HPDE6-E6E7 (cell line): ENCODE measurements around the gene PTPRQ.
A peak's percentile ranks its signal among the peaks of the same experiment; 100 is the strongest.

Experiments
- DNase-seq: peaks from one replicate; pipeline ENCODE4 v3.0.0; 2011; ENCODE audit warnings: missing footprints; ENCODE audit errors: extremely low spot score

PTPRQ gene

GRCh38 chr12:80701388-80701787 is 257.4 kb downstream of the PTPRQ start:
- no peak for DNase-seq

DNA sequence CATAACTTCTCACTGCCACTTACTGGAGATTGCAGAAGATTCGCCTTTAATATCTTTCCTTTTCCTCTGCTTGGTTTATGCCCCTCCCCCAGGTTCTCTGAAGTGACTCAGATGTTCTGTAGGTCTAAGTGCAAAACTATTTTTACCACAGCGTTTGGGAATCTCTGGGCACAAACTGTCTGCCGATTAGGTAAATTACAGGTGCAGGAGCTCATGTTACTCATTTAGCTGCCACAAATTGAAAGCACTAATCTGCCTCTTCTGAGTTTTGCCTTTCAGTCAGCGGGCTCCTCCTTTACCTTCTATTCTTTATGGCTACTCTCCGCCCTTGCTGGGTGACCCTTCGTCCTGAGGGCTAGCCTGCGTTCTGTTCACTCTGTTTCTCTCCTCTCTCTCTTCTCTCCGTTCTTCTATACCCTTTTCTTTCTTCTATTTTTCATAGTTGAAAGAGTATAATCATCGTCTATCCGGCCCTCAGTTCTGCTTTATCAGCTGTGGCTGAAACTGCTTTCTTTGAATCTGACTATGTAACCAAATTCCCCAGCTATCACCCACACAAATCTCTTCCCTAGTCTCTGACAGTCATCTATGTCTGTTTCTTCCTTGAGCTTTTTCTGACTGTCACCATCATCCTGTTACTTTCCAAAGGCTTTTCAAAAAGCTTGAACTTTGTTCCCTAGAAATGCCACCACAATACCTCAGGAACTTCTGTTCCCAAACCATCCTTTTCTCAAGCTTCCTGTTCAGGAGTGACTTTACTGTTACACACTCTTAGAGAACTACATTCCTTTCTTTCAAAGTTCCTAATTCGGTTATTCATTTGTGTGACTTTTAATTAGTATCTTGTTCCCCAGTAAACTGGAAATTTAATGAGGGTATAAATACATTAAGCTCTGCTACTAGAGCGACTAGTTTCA is 259.1 kb downstream of the PTPRQ start:
- peak; percentile 16 for DNase-seq

- DNase-seq = no peak
These were observed 260.4 kb downstream of the PTPRQ start for GRCh38 chr12:80704420-80704819.

DNA sequence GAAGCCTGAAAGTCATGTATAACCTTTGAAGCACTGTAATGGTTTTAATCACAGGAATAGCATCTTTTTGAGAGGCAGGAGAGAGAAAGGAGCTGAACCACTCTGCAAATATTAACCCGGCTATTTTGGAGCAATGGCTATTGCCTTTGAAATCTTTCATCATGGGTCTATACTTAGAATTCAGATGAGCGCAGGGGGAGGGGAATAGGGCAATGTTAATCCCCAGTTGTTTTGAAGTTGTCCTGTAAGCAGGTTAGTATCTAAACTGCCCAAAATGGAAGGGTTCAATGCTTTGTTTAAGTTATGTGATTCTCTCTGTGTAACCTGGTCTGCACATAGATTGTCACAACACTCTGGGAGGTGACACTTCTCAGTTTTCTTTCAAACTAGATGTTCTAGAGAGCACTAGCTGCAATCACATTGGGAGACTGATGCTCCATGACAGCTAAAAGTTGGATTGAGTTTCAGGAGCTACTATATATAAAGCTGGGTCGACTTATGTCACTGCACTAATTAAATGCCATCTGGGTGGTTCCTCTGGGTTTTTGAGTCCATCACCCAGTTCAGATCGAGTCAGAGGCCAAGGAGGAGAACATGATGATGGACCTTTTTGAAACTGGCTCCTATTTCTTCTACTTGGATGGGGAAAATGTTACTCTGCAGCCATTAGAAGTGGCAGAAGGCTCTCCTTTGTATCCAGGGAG is 263.2 kb downstream of the PTPRQ start, which contains the start of gene MYF6:
Gene MYF6, plus strand, starts transcription at position 509 of the 704 bp plus-strand sequence. Its CDS starts 86 bp downstream, at position 595.
- no peak for DNase-seq

DNA sequence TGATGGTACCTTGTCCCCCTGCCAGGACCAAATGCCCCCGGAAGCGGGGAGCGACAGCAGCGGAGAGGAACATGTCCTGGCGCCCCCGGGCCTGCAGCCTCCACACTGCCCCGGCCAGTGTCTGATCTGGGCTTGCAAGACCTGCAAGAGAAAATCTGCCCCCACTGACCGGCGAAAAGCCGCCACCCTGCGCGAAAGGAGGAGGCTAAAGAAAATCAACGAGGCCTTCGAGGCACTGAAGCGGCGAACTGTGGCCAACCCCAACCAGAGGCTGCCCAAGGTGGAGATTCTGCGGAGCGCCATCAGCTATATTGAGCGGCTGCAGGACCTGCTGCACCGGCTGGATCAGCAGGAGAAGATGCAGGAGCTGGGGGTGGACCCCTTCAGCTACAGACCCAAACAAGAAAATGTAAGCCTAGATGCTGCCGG is 263.8 kb downstream of the PTPRQ start:
- no peak for DNase-seq

- no peak for DNase-seq
These were observed 264.4 kb downstream of the PTPRQ start for GRCh38 chr12:80708259-80708974.

DNA sequence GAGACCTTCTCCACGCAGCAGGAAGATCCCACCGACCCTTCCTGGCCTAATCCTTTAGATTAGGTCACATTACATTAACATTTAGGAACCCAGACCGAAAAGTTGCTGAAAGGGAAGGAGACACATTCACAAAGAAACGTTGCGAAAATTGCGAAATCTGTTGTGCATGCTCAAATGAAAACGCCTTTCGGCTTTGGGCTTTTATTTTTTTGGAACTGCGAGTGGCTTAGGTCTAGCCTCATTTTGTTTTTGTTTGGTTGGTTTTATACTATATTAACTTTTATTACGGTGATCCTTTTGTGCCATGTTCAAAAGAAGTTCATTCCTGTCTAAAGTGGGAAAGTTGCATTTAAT is 264.9 kb downstream of the PTPRQ start:
- DNase-seq = no peak

DNA sequence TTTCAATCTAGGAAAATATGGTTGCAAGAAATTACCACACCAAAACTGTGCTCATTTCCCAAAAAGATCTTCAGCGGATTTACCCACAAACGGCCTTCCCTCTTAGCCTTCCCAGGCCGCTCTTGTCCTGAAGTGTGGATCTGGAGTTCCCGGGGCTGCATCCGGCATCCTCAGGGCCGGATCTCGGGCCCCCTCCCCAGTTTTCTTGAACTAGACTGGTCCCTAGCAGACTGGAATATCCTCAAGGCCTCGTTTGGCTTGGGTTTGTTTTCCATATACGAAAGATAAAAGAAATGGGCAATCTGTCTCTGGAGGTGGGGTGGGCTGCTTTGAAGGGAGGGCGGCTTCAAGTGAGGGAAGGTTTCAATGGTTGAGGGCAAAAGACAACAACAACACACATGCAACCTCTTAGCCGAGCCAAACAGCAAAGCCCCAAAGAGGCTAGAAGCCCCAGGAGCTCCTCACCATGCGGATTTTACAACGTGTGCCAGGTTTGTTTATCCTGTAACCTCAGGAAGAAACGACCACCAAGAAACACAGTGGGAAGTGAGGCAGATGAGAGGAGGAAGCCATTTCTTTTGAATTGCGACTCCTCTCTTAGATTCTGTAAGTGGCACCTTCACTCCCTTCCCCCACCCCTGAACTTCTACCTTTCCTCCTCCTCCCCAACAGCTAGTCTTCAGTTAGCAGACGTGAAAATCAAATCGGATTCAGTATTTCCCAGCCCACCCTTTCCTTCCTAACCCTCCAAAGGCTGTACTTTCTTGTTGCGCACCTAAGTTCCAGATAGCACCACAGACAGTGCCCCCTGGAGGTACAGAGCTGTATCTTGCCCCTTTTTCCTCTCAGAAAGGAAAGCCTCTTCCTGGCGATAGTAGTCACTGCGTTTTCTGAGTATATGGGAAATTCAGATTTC is 266.0 kb downstream of the PTPRQ start:
- no peak for DNase-seq

GRCh38 chr12:80710727-80711449 is 266.9 kb downstream of the PTPRQ start:
- no peak for DNase-seq

DNA sequence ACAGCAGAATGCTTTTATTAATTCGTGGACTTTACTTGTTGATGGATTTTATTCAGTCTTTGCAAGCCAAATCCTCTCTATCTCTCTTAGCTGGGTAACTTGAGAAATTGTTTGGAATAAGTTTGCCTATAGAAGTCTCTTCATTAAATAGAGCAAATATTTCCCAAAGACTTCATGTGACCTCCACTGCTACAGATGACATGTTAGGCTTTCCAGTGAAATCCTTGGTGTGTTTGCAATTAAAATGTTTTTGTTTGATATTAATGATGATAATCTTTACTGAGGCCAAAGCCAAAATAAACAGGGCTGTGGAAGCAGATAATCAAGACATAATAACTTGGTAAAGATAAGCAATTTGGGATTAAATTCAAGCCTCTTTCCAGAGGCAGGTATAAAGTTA is 267.8 kb downstream of the PTPRQ start:
- no peak for DNase-seq

- DNase-seq = no peak
These were observed 268.8 kb downstream of the PTPRQ start for GRCh38 chr12:80712866-80713265.

DNA sequence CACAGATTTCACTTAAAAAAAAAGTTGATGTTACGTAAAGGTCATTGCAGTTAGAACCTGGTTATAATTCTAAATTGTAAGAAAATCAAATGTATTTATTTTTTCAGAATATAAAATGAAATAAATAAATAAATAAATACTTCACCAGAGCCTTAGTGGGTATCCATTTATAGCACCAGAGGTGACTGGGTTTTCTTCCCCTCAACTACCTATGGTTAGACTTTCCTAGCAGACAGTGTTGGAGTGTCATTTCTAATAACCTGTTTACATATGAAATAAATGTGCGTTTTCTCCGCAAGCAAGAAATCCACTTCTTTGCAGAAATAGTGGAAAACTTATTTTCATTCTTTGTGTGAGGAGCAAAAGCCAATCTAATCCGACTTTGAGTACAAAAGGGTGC is 269.4 kb downstream of the PTPRQ start:
- no peak for DNase-seq

GRCh38 chr12:80714055-80714454 is 270.0 kb downstream of the PTPRQ start:
- no peak for DNase-seq

DNA sequence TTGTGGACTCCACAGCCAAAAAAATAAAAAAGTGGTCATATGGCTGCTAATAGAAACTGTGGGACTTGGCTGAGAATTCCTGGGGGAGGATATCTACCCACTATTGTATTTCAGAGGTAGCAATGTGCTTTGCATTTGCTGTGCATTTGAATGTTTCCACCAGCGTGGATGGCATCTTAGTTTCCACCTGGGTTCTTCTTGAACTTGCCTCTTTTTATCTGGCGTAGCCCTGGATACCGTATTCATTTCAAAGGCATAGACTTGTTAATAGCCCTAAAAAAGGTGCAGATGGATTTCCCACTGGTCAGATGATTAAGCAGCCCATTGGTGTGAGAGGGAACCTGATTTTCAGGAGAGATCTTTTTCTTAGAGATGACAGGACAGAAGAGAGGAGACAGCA is 270.8 kb downstream of the PTPRQ start:
- no peak for DNase-seq

GRCh38 chr12:80715713-80716249 is 271.7 kb downstream of the PTPRQ start:
- no peak for DNase-seq

DNA sequence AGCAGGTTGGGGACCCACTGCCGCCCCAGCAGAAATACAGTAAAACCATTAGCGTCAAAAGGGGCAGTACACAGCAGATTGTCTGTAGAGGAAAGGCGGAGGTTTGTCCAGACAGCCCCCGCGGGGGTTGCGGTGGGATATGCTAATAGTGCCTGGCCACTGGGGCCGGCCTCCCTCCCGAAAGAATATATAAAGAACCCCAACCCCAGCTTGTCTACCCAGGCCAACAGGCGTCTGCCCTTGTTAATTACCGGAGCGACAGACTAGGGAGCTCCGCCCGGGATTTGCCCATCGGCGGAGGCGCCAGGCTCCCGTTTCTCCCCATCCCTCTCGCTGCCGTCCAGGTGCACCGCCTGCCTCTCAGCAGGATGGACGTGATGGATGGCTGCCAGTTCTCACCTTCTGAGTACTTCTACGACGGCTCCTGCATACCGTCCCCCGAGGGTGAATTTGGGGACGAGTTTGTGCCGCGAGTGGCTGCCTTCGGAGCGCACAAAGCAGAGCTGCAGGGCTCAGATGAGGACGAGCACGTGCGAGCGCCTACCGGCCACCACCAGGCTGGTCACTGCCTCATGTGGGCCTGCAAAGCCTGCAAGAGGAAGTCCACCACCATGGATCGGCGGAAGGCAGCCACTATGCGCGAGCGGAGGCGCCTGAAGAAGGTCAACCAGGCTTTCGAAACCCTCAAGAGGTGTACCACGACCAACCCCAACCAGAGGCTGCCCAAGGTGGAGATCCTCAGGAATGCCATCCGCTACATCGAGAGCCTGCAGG is 272.8 kb downstream of the PTPRQ start, which contains the start of gene MYF5:
Gene MYF5, plus strand, starts transcription at position 217 of the 774 bp plus-strand sequence. Its CDS starts 152 bp downstream, at position 369.
- DNase-seq = no peak

DNA sequence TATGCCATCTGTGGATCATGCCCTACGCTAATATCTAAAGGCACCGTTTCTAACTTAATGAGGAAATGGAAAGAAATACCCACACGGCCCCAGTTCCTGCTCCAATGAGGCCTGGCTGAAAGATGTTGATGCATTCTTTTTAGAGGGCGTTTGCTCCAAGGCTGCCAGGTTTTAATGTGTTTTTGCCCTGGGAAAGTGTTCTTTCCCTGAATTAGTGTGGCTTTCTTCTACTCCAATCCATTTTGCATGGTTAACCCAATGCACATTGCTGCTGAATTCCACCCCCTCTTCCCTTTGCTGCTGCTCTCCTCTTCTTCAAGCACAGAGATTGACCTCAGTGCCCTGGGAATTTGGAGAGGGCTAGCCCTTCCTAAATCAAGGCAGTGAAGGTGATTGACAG is 273.8 kb downstream of the PTPRQ start:
- no peak for DNase-seq

DNA sequence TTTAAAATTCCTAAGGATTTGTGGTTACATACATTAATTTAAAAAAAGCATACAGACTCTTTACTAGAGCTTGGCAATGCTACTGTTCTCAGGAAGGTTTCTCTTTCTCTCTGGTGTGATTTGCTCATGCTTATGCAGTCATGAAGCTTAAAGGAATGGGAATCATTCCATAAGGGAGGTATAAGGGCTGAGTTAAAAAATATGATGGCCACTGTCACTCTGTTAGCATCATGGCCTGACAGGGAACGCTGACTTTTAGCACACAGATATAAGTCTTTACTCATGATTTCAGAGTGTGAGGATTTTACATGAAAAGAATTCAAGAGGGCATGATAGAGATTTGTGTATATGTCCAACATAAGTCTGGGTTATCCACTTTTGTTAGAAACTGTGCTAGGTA is 276.5 kb downstream of the PTPRQ start:
- DNase-seq = no peak

DNA sequence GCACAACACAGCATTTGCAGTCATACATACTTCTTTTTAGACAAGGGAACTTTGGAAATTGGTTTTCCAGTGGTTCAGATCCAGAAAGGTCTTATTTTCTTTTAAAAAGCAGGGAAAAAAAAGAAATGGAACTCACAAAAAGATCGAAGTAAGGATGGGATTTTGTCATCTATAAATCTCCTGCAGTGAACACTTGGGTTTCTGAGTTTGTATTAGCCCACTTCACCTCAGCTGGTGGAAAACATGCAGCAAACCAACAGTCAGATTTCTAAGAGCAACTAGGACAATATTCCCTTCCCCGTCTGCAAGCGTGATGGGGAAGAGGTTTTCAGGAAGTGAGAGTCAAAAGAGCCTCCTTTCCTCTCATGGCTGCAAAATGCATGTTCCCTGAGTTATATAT is 277.3 kb downstream of the PTPRQ start:
- DNase-seq = no peak
